SU-DHL-6 (cell line): ENCODE results near the gene LGALS1.

Experiments used
- H2AFZ ChIP-seq: fragments of 200-600 bp; sonication (generic); 2 replicates; pipeline ENCODE4 v1.6.1; 2014; ENCODE audit warnings: low read depth, mild to moderate bottlenecking, moderate library complexity, mixed read lengths, antibody characterized with exemption, low read length; ENCODE audit not compliant: severe bottlenecking
- H3F3A ChIP-seq: fragments of 200-600 bp; shearing (Covaris generic); 2 replicates; pipeline ENCODE4 v1.6.0; 2016; ENCODE audit warnings: antibody characterized with exemption, mild to moderate bottlenecking; ENCODE audit not compliant: insufficient read depth
- H3K27ac ChIP-seq: fragments of 200-600 bp; sonication (generic); 2 replicates; pipeline ENCODE4 v1.5.1; 2016; ENCODE audit warnings: low read depth, mild to moderate bottlenecking, low read length, moderate library complexity, mixed read lengths
- H3K27me3 ChIP-seq: fragments of 200-600 bp; sonication (generic), shearing (Covaris generic); 2 replicates; pipeline ENCODE4 v1.6.0; 2014; ENCODE audit warnings: mild to moderate bottlenecking, low read length
- H3K36me3 ChIP-seq: fragments of 200-600 bp; sonication (generic); 2 replicates; pipeline ENCODE4 v1.6.1; 2014; ENCODE audit warnings: mild to moderate bottlenecking, low read length, mixed read lengths
- H3K4me2 ChIP-seq: fragments of 300-600, 200-600 bp; shearing (Covaris generic), sonication (generic); 2 replicates; pipeline ENCODE4 v1.6.0; 2014; ENCODE audit warnings: low read length, low read depth, mild to moderate bottlenecking; ENCODE audit not compliant: poor library complexity, severe bottlenecking
- H3K4me3 ChIP-seq: fragments of 200-600 bp; sonication (generic); 2 replicates; pipeline ENCODE4 v1.5.1; 2014; ENCODE audit warnings: antibody characterized with exemption, low read length, mild to moderate bottlenecking, mixed read lengths; ENCODE audit not compliant: insufficient read depth, poor library complexity, severe bottlenecking
- H3K79me2 ChIP-seq: fragments of 200-600 bp; sonication (generic); 2 replicates; pipeline ENCODE4 v1.6.1; 2014; ENCODE audit warnings: mild to moderate bottlenecking, low read length, moderate library complexity; ENCODE audit not compliant: insufficient read depth
- H3K9ac ChIP-seq: fragments of 200-600 bp; sonication (generic); 2 replicates; pipeline ENCODE4 v1.7.0; 2014; ENCODE audit warnings: mild to moderate bottlenecking, low read length
- H3K9me2 ChIP-seq: fragments of 200-600 bp; sonication (generic); replicated peaks from 2 replicates; pipeline ENCODE4 v1.6.1; 2014; ENCODE audit warnings: low read length; ENCODE audit not compliant: insufficient read depth
- H3K9me3 ChIP-seq: fragments of 200-600 bp; sonication (generic); 2 replicates; pipeline ENCODE4 v1.6.1; 2014; ENCODE audit warnings: low read length, mixed read lengths; ENCODE audit not compliant: insufficient read depth
- H4K20me1 ChIP-seq: fragments of 200-600 bp; sonication (generic); 2 replicates; pipeline ENCODE4 v1.6.1; 2014; ENCODE audit warnings: low read depth, mild to moderate bottlenecking, antibody characterized with exemption, low read length, moderate library complexity, mixed read lengths
- EZH2phosphoT487 ChIP-seq: fragments of 200-600 bp; sonication (generic), shearing (Covaris generic); conservative IDR thresholded peaks from 2 replicates; pipeline ENCODE4 v1.6.1; 2018; ENCODE audit warnings: mild to moderate bottlenecking, antibody characterized with exemption, low read length, moderate library complexity, mixed read lengths
- TF ChIP-seq, protein P1 (sequence below): fragments of 200-600 bp; sonication (generic); IDR thresholded peaks from one replicate; pipeline ENCODE4 v1.5.1; 2017; ENCODE audit warnings: antibody characterized with exemption, mild to moderate bottlenecking, low read length, moderate library complexity; ENCODE audit not compliant: insufficient read depth, poor library complexity, severe bottlenecking

The LGALS1 gene

GRCh38 chr22:37708580-37709444 is 33.4 kb downstream of the LGALS1 start:
- no peak for TF ChIP-seq EZH2phosphoT487
- TF ChIP-seq, protein P1, sequence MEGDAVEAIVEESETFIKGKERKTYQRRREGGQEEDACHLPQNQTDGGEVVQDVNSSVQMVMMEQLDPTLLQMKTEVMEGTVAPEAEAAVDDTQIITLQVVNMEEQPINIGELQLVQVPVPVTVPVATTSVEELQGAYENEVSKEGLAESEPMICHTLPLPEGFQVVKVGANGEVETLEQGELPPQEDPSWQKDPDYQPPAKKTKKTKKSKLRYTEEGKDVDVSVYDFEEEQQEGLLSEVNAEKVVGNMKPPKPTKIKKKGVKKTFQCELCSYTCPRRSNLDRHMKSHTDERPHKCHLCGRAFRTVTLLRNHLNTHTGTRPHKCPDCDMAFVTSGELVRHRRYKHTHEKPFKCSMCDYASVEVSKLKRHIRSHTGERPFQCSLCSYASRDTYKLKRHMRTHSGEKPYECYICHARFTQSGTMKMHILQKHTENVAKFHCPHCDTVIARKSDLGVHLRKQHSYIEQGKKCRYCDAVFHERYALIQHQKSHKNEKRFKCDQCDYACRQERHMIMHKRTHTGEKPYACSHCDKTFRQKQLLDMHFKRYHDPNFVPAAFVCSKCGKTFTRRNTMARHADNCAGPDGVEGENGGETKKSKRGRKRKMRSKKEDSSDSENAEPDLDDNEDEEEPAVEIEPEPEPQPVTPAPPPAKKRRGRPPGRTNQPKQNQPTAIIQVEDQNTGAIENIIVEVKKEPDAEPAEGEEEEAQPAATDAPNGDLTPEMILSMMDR, result no peak
- Histone ChIP-seq H3K79me2 (no peaks in the 10 kb centered on the region), H3K4me2 (no peak overlapping the region), H3K9me3 (no peaks in the 10 kb centered on the region), H3K4me3 (no peak overlapping the region), H3K36me3 (no peaks in the 10 kb centered on the region), H2AFZ (no peak overlapping the region), H4K20me1 (no peaks in the 10 kb centered on the region), H3K27me3 (no peaks in the 10 kb centered on the region), H3F3A (no peaks in the 10 kb centered on the region), H3K9me2 (no peaks in the 10 kb centered on the region), H3K27ac (no peak overlapping the region), H3K9ac (no peak overlapping the region)

DNA sequence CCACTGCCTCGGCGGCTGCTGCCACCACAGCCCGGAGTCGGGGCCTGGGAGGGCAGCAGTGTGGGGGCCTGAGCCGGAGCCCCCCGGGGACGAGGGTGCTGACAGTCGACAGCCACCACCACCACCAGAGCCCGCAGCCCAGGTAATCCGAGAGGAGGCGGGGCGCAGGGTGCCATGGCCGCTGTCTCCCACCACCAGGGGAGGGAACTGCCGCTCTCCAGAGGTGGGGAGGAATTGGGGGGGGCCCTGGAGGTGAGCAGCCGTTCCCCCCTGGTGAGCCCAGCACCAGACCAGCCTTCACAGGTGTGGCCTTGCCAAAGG is 34.0 kb downstream of the LGALS1 start:
- Histone ChIP-seq H3K4me3 (no peak overlapping the region), H2AFZ (no peak overlapping the region), H3K27me3 (no peaks in the 10 kb centered on the region), H3F3A (no peaks in the 10 kb centered on the region), H3K9me2 (no peaks in the 10 kb centered on the region), H3K27ac (no peak overlapping the region), H3K4me2 (no peak overlapping the region), H3K36me3 (no peaks in the 10 kb centered on the region), H3K79me2 (no peaks in the 10 kb centered on the region), H3K9ac (no peak overlapping the region), H3K9me3 (no peaks in the 10 kb centered on the region), H4K20me1 (no peaks in the 10 kb centered on the region)
- TF ChIP-seq EZH2phosphoT487, result no peak
- TF ChIP-seq, protein P1, result no peak

GRCh38 chr22:37710675-37711074 is 35.2 kb downstream of the LGALS1 start:
- H2AFZ ChIP-seq, result no peak overlapping the region
- H3K9ac ChIP-seq, result no peak overlapping the region
- H3F3A ChIP-seq, result no peaks in the 10 kb centered on the region
- no peak overlapping the region for H3K27ac ChIP-seq
- H3K9me2 ChIP-seq, result no peaks in the 10 kb centered on the region
- no peaks in the 10 kb centered on the region for H3K36me3 ChIP-seq
- TF ChIP-seq, protein P1, result no peak
- TF ChIP-seq EZH2phosphoT487, result no peak
- no peak overlapping the region for H3K4me3 ChIP-seq
- no peaks in the 10 kb centered on the region for H4K20me1 ChIP-seq
- H3K79me2 ChIP-seq, result no peaks in the 10 kb centered on the region
- H3K27me3 ChIP-seq, result no peaks in the 10 kb centered on the region
- H3K9me3 ChIP-seq, result no peaks in the 10 kb centered on the region
- no peak overlapping the region for H3K4me2 ChIP-seq
